ENCODE data around the gene RILPL1. TPM values are rescaled to one million over a fixed set of nuclear protein-coding genes. Genes with fewer than 3 reads are reported as not detected.

RILPL1 gene
- total RNA-seq, 1 experiment from 2014 or later = 18.8 TPM

GRCh38 chr12:123445388-123446332 is 87.9 kb downstream of the RILPL1 start:
- peak overlapping the region; percentile 54 for H3K4me2 ChIP-seq (ENCODE audit: low read length)
- H3K4me3 ChIP-seq (ENCODE audit: low read length) = no peak overlapping the region
- peak overlapping the region; percentile 51 for H2AFZ ChIP-seq (ENCODE audit: low read length)
- H3K9me3 ChIP-seq (ENCODE audit: low read length) = no peaks in the 10 kb centered on the region
- H3K27ac ChIP-seq (ENCODE audit: low read length) = no peak overlapping the region
- H3K9ac ChIP-seq (ENCODE audit: low read length) = no peak overlapping the region
- no peaks in the 10 kb centered on the region for H3K9me2 ChIP-seq (replicated peaks; ENCODE audit: low read length)
- peak; percentile 67 for DNase-seq
- ATAC-seq = peak; percentile 82
- ChIA-PET POLR2A (ENCODE audit: unreplicated experiment) (no interaction called here), CTCF (interaction anchor here (0.7 kb wide), 1 partner anchor 81 kb away, joined by 6 read pairs; no protein-coding TSS in a partner anchor)
- peaks cover 12% of the 10 kb centered on the region; the same call in 1 of the 2 replicates for H3K4me1 ChIP-seq (ENCODE audit: insufficient read depth, low read length)
- H3F3A ChIP-seq (ENCODE audit: low read length, unreplicated experiment) = no peaks in the 10 kb centered on the region
- H3K36me3 ChIP-seq (ENCODE audit: low read depth, low read length) = no peaks in the 10 kb centered on the region
- TF ChIP-seq EZH2phosphoT487 (IDR thresholded peaks at IDR 0.05; ENCODE audit: borderline replicate concordance, low read length) (no peak), CTCF (conservative IDR thresholded peaks at IDR 0.05; ENCODE audit: low read depth, low read length) (no peak), EZH2 (IDR thresholded peaks at IDR 0.05; ENCODE audit: low read length, unreplicated experiment) (no peak)
- no peaks in the 10 kb centered on the region for H4K20me1 ChIP-seq (ENCODE audit: low read length)
- intact Hi-C loops (cut with micrococcal nuclease) = no loop called here
- H3K79me2 ChIP-seq (ENCODE audit: low read length) = no peaks in the 10 kb centered on the region
- no TSS peak for BruUV-seq (replicated peaks)
- H3K27me3 ChIP-seq (ENCODE audit: low read length) = no peaks in the 10 kb centered on the region

- ChIA-PET CTCF (no interaction called here), POLR2A (ENCODE audit: unreplicated experiment) (no interaction called here)
- H3K79me2 ChIP-seq (ENCODE audit: low read length) = no peaks in the 10 kb centered on the region
- intact Hi-C loops (cut with micrococcal nuclease) = no loop called here
- no peaks in the 10 kb centered on the region for H3K27me3 ChIP-seq (ENCODE audit: low read length)
- no peak overlapping the region for H3K9ac ChIP-seq (ENCODE audit: low read length)
- no peak overlapping the region for H3K27ac ChIP-seq (ENCODE audit: low read length)
- no peaks in the 10 kb centered on the region for H3K36me3 ChIP-seq (ENCODE audit: low read depth, low read length)
- no peaks in the 10 kb centered on the region for H3F3A ChIP-seq (ENCODE audit: low read length, unreplicated experiment)
- ATAC-seq (no peak), DNase-seq (no peak)
- no peaks in the 10 kb centered on the region for H4K20me1 ChIP-seq (ENCODE audit: low read length)
- no TSS peak for BruUV-seq (replicated peaks)
- no peaks in the 10 kb centered on the region for H3K9me2 ChIP-seq (replicated peaks; ENCODE audit: low read length)
- H3K4me2 ChIP-seq (ENCODE audit: low read length) = no peak overlapping the region
- H3K4me3 ChIP-seq (ENCODE audit: low read length) = no peak overlapping the region
- no peak overlapping the region for H2AFZ ChIP-seq (ENCODE audit: low read length)
- peaks cover 12% of the 10 kb centered on the region; the same call in 1 of the 2 replicates for H3K4me1 ChIP-seq (ENCODE audit: insufficient read depth, low read length)
- H3K9me3 ChIP-seq (ENCODE audit: low read length) = no peaks in the 10 kb centered on the region
- TF ChIP-seq CTCF (conservative IDR thresholded peaks at IDR 0.05; ENCODE audit: low read depth, low read length) (no peak), EZH2phosphoT487 (IDR thresholded peaks at IDR 0.05; ENCODE audit: borderline replicate concordance, low read length) (no peak), EZH2 (IDR thresholded peaks at IDR 0.05; ENCODE audit: low read length, unreplicated experiment) (no peak)
These were observed 89.2 kb downstream of the RILPL1 start for GRCh38 chr12:123444092-123445026.

All from PC-3 (cell line).